MCF 10A (cell line): ENCODE data around the gene GDAP2. TPM values are rescaled to one million over a fixed set of nuclear protein-coding genes. Genes with fewer than 3 reads are reported as not detected.

ENCODE experiments used
- BruUV-seq: library from RNA; stranded (reverse); fragments of 400-500 nt; replicated peaks from 2 replicates; lab custom pipeline; 2021; lab: Mats Ljungman, UMichigan
- CTCF ChIA-PET: fragments of 300-600 bp; sonication (Branson Sonifier 250); formaldehyde crosslinking; extraction: SDS; loops from one replicate; lab custom pipeline; 2021; ENCODE audit warnings: antibody characterized with exemption, inconsistent platforms; lab: Yijun Ruan, JAX
- POLR2A ChIA-PET: fragments of 300-600, 350-650 bp; sonication (Branson Sonifier 250); formaldehyde crosslinking; extraction: SDS; loops from one replicate; lab custom pipeline; 2020; ENCODE audit warnings: antibody characterized with exemption, inconsistent platforms; lab: Yijun Ruan, JAX
- DNase-seq: peaks from one replicate; pipeline ENCODE4 v3.0.0-alpha.2; 2018; ENCODE audit not compliant: unreplicated experiment
- H3K27ac Mint-ChIP-seq: one replicate; pipeline ENCODE4 v1.8.0; 2022; ENCODE audit warnings: mild to moderate bottlenecking, low read depth, mixed read lengths; ENCODE audit not compliant: unreplicated experiment
- H3K27me3 Mint-ChIP-seq: one replicate; pipeline ENCODE4 v1.8.0; 2022; ENCODE audit warnings: mixed read lengths; ENCODE audit not compliant: insufficient read depth, unreplicated experiment
- H3K36me3 Mint-ChIP-seq: one replicate; pipeline ENCODE4 v1.8.0; 2022; ENCODE audit warnings: mild to moderate bottlenecking, moderate library complexity, mixed read lengths; ENCODE audit not compliant: insufficient read depth, unreplicated experiment
- H3K4me1 Mint-ChIP-seq: one replicate; pipeline ENCODE4 v1.8.0; 2022; ENCODE audit warnings: mixed read lengths; ENCODE audit not compliant: insufficient read depth, unreplicated experiment
- H3K4me3 Mint-ChIP-seq: one replicate; pipeline ENCODE4 v1.8.0; 2022; ENCODE audit warnings: mild to moderate bottlenecking, moderate library complexity, mixed read lengths; ENCODE audit not compliant: unreplicated experiment
- H3K9me3 Mint-ChIP-seq: one replicate; pipeline ENCODE4 v1.8.0; 2022; ENCODE audit warnings: mixed read lengths; ENCODE audit not compliant: unreplicated experiment
- CTCF ChIP-seq: fragments of 200-600 bp; IDR thresholded peaks from one replicate; pipeline ENCODE4 v1.8.0; 2022; ENCODE audit warnings: antibody characterized with exemption, mild to moderate bottlenecking; ENCODE audit not compliant: unreplicated experiment
- intact Hi-C: fragments of 100-400 bp; cut with micrococcal nuclease; formaldehyde crosslinking; loops from 2 replicates; pipeline ENCODE4 v1.14.1; 2022
- total RNA-seq: library from RNA; stranded (reverse); gene quantifications from 2 replicates; pipeline ENCODE4 v1.2.3, GENCODE V29; 2022

The GDAP2 gene
- total RNA-seq, 1 experiment from 2014 or later: 27.3 TPM

GRCh38 chr1:117836069-117836468 lies 93.4 kb downstream of the GDAP2 start:
- intact Hi-C loops: no loop called here
- no TSS peak for BruUV-seq
- no peak for TF ChIP-seq CTCF

GRCh38 chr1:117834416-117834815 lies 95.0 kb downstream of the GDAP2 start:
- ChIA-PET CTCF (interaction anchor here (1.6 kb wide), 1 partner anchor 80 kb away, joined by 4 read pairs; no protein-coding TSS in a partner anchor), POLR2A (interaction anchor here (0.6 to 1.6 kb wide), 3 partner anchors 11 to 27 kb away, joined by 3 to 4 read pairs (median 3); no protein-coding TSS in a partner anchor)
- Mint-ChIP-seq H3K36me3 (peaks cover 13% of the 10 kb centered on the region), H3K9me3 (no peaks in the 10 kb centered on the region), H3K27ac (no peak overlapping the region), H3K4me1 (no peaks in the 10 kb centered on the region), H3K4me3 (no peak overlapping the region), H3K27me3 (no peaks in the 10 kb centered on the region)
- DNase-seq: no peak
- TF ChIP-seq CTCF: no peak
- intact Hi-C loops: no loop called here
- no TSS peak for BruUV-seq

More at GRCh38 chr1:117836069-117836468, 93.4 kb downstream of the GDAP2 start:
- no peak overlapping the region for H3K4me3 Mint-ChIP-seq
- peaks cover 13% of the 10 kb centered on the region for H3K36me3 Mint-ChIP-seq
- no peaks in the 10 kb centered on the region for H3K9me3 Mint-ChIP-seq
- no peaks in the 10 kb centered on the region for H3K4me1 Mint-ChIP-seq
- CTCF ChIA-PET: interaction anchor here (1.0 to 1.6 kb wide), 2 partner anchors 45 to 81 kb away, joined by 3 to 4 read pairs; no protein-coding TSS in a partner anchor
- no peak overlapping the region for H3K27ac Mint-ChIP-seq
- POLR2A ChIA-PET: interaction anchor here (0.6 kb wide), 1 partner anchor 32 kb away, joined by 4 read pairs; no protein-coding TSS in a partner anchor
- DNase-seq: no peak
- no peaks in the 10 kb centered on the region for H3K27me3 Mint-ChIP-seq

GRCh38 chr1:117832453-117832852 lies 97.0 kb downstream of the GDAP2 start:
- CTCF ChIA-PET: interaction anchor here (0.6 kb wide), 2 partner anchors 263 to 1816 kb away, joined by 3 read pairs; partner anchors contain the start of gene ZNF697

GRCh38 chr1:117830222-117830621 lies 99.2 kb downstream of the GDAP2 start:
- POLR2A ChIA-PET: no interaction called here
- DNase-seq: no peak
- no peak overlapping the region for H3K4me3 Mint-ChIP-seq
- peaks cover 2% of the 10 kb centered on the region for H3K36me3 Mint-ChIP-seq
- no peaks in the 10 kb centered on the region for H3K27me3 Mint-ChIP-seq
- no TSS peak for BruUV-seq
- intact Hi-C loops: no loop called here
- H3K9me3 Mint-ChIP-seq: no peaks in the 10 kb centered on the region
- H3K4me1 Mint-ChIP-seq: peaks cover 32% of the 10 kb centered on the region
- H3K27ac Mint-ChIP-seq: no peak overlapping the region
- CTCF ChIA-PET: interaction anchor here (0.9 kb wide), 1 partner anchor 71 kb away, joined by 3 read pairs; no protein-coding TSS in a partner anchor
- no peak for TF ChIP-seq CTCF

More at GRCh38 chr1:117832453-117832852, 97.0 kb downstream of the GDAP2 start:
- Mint-ChIP-seq H3K9me3 (no peaks in the 10 kb centered on the region), H3K27me3 (no peaks in the 10 kb centered on the region), H3K36me3 (peaks cover 6% of the 10 kb centered on the region), H3K4me3 (no peak overlapping the region), H3K27ac (no peak overlapping the region), H3K4me1 (peaks cover 12% of the 10 kb centered on the region)
- POLR2A ChIA-PET: no interaction called here
- DNase-seq: no peak
- no TSS peak for BruUV-seq
- no peak for TF ChIP-seq CTCF
- intact Hi-C loops: no loop called here
